Kidney (tissue), 14 donors: ENCODE data around the gene GLUD1. TPM values are rescaled to one million over a fixed set of nuclear protein-coding genes. Genes with fewer than 3 reads are reported as not detected.

Source experiments
- DNase-seq, 5 donors: peaks; one replicate each; pipeline ENCODE4 v3.0.0-alpha.2; 2013 to 2020
- FAIRE-seq: peaks from 2 replicates; lab custom pipeline; 2012; peaks lifted over from hg19 to GRCh38; lab: Jason Lieb, UNC
- H3K27ac ChIP-seq, 2 donors: one replicate each; pipeline ENCODE4 v1.7.0; 2013; ENCODE audit warnings: low read depth in 2 of 2, low read length in 2 of 2, inconsistent platforms in 1 of 2
- H3K27me3 ChIP-seq: one replicate; pipeline ENCODE4 v1.7.1; 2013; ENCODE audit warnings: low read length, inconsistent platforms; ENCODE audit not compliant: control insufficient read depth, insufficient read depth
- H3K36me3 ChIP-seq, 3 donors: one replicate each; pipeline versions ENCODE4 v1.7.0 to v1.7.1; 2013; ENCODE audit warnings: low read length in 3 of 3, control low read depth in 1 of 3, inconsistent platforms in 1 of 3; ENCODE audit not compliant: insufficient read depth in 3 of 3, control insufficient read depth in 2 of 3
- H3K4me1 ChIP-seq, 3 donors: one replicate each; pipeline versions ENCODE4 v1.7.0 to v1.7.1; 2013; ENCODE audit warnings: low read length in 3 of 3, inconsistent platforms in 1 of 3, low read depth in 1 of 3; ENCODE audit not compliant: control insufficient read depth in 2 of 3, insufficient read depth in 2 of 3
- H3K4me3 ChIP-seq, 3 donors: one replicate each; pipeline versions ENCODE4 v1.7.0 to v1.8.1; 2013; ENCODE audit warnings: low read length in 3 of 3, control low read depth in 1 of 3, inconsistent platforms in 1 of 3
- H3K9ac ChIP-seq, 3 donors: one replicate each; pipeline versions ENCODE4 v1.7.0 to v1.7.1; 2013; ENCODE audit warnings: low read length in 3 of 3, control low read depth in 1 of 3, inconsistent platforms in 1 of 3
- H3K9me3 ChIP-seq, 3 donors: one replicate each; pipeline versions ENCODE4 v1.7.0 to v1.7.1; 2013; ENCODE audit warnings: low read length in 3 of 3, control low read depth in 1 of 3, inconsistent platforms in 1 of 3; ENCODE audit not compliant: control insufficient read depth in 2 of 3, insufficient read depth in 1 of 3
- CTCF ChIP-seq: IDR thresholded peaks from 3 replicates; pipeline ENCODE4 v1.5.1; 2012; ENCODE audit warnings: mild to moderate bottlenecking, moderate library complexity, borderline replicate concordance; ENCODE audit not compliant: insufficient read depth; ENCODE audit errors: extremely low read depth
- intact Hi-C: fragments of 100-400 bp; cut with DNase I; formaldehyde crosslinking; loops from one replicate; pipeline ENCODE4 v1.11.1; 2022
- polyA plus RNA-seq: library from polyadenylated mRNA; stranded (reverse); fragments of 350-450 nt; fragmentation: Illumina TruSeq; extraction: RNeasy Lipid Tissue Mini Kit (QIAGEN cat#74804); gene quantifications from one replicate; pipeline ENCODE4 v1.2.3, GENCODE V29; 2014; ENCODE audit warnings: low read depth, low replicate concordance; ENCODE audit not compliant: insufficient read depth
- total RNA-seq: library from RNA; stranded (reverse); fragmentation: NEBNext Ultra II Directional; extraction: Animal tissue kit (Norgen Biotek cat#: 25700); gene quantifications from one replicate; pipeline ENCODE4 v1.2.1, GENCODE V29; 2021
- donor health status: control.
- donor health status: control.
- donor health status: control.
- donor health status: control.
- donor health status: control.
- donor health status: DM: yes; HTN: yes; CAD: no.
- donor health status: Normal renal cell carcinoma (clear cell type).

Gene GLUD1
- total and polyA plus RNA-seq, 2 donors from 2014 or later = 162 to 346 TPM

- FAIRE-seq (no peak), DNase-seq (no peak)
- Histone ChIP-seq H3K9ac (no peak overlapping the region), H3K27ac (no peak overlapping the region), H3K4me1 (peaks cover 0 to 5% (median 0%) of the 10 kb centered on the region in 3 donors), H3K4me3 (no peak overlapping the region), H3K9me3 (no peaks in the 10 kb centered on the region), H3K36me3 (peaks cover 8 to 43% (median 23%) of the 10 kb centered on the region in 3 donors), H3K27me3 (no peaks in the 10 kb centered on the region)
- no peak for TF ChIP-seq CTCF
- intact Hi-C loops = no loop called here
These were observed 34.2 kb downstream of the GLUD1 start for GRCh38 chr10:87060280-87060928.

GRCh38 chr10:87059401-87059800 lies 35.2 kb downstream of the GLUD1 start:
- TF ChIP-seq CTCF = no peak
- intact Hi-C loops = no loop called here
- H3K4me1 ChIP-seq = no peaks in the 10 kb centered on the region
- DNase-seq (no peak), FAIRE-seq (no peak)
- H3K9ac ChIP-seq = no peak overlapping the region
- H3K36me3 ChIP-seq = peaks cover 8 to 52% (median 29%) of the 10 kb centered on the region in 3 donors
- no peaks in the 10 kb centered on the region for H3K9me3 ChIP-seq
- H3K27me3 ChIP-seq = no peaks in the 10 kb centered on the region
- no peak overlapping the region for H3K4me3 ChIP-seq
- H3K27ac ChIP-seq = no peak overlapping the region

GRCh38 chr10:87058171-87058570 lies 36.5 kb downstream of the GLUD1 start:
- FAIRE-seq (no peak), DNase-seq (no peak)
- Histone ChIP-seq H3K27me3 (no peaks in the 10 kb centered on the region), H3K4me1 (no peaks in the 10 kb centered on the region), H3K9me3 (no peaks in the 10 kb centered on the region), H3K27ac (no peak overlapping the region), H3K4me3 (no peak overlapping the region), H3K9ac (no peak overlapping the region), H3K36me3 (peaks cover 8 to 58% (median 33%) of the 10 kb centered on the region in 3 donors)
- intact Hi-C loops = no loop called here
- no peak for TF ChIP-seq CTCF
